NB4 (cell line): ENCODE measurements around the gene UPK1B.
A peak's percentile ranks its signal among the peaks of the same experiment; 100 is the strongest.

Source experiments
- DNase-seq: peaks from one replicate; pipeline ENCODE4 v3.0.0; 2010; ENCODE audit warnings: low read depth
- H3K4me3 ChIP-seq: one replicate; pipeline ENCODE4 v1.5.1; 2011; ENCODE audit warnings: mild to moderate bottlenecking, low read depth, low read length, moderate library complexity
- CTCF ChIP-seq: IDR thresholded peaks from one replicate; pipeline ENCODE4 v1.5.1; 2012; ENCODE audit warnings: low read depth, low read length
- MAX ChIP-seq: IDR thresholded peaks from 2 replicates; pipeline ENCODE4 v1.6.1; 2011; ENCODE audit warnings: low read depth, low read length
- MYC ChIP-seq: IDR thresholded peaks from 2 replicates; pipeline ENCODE4 v1.6.1; 2011; ENCODE audit warnings: low read depth, low read length
- POLR2A ChIP-seq: IDR thresholded peaks from 2 replicates; pipeline ENCODE4 v1.6.1; 2011; ENCODE audit warnings: mild to moderate bottlenecking; ENCODE audit not compliant: insufficient read length; ENCODE audit errors: extremely low read depth

UPK1B gene

GRCh38 chr3:119230745-119231144 is 57.3 kb downstream of the UPK1B start:
- TF ChIP-seq MAX (no peak), POLR2A (no peak), CTCF (no peak), MYC (no peak)
- DNase-seq = no peak
- no peak overlapping the region for H3K4me3 ChIP-seq

- no peak overlapping the region for H3K4me3 ChIP-seq
- DNase-seq = no peak
- TF ChIP-seq CTCF (no peak), MAX (no peak), POLR2A (no peak), MYC (no peak)
Measured at GRCh38 chr3:119234610-119235009, 61.2 kb downstream of the UPK1B start.

- no peak overlapping the region for H3K4me3 ChIP-seq
- DNase-seq = no peak
- no peak for TF ChIP-seq MAX
- no peak for TF ChIP-seq MYC
- TF ChIP-seq POLR2A = no peak
- no peak for TF ChIP-seq CTCF
Measured at GRCh38 chr3:119235151-119235550, 61.8 kb downstream of the UPK1B start.

GRCh38 chr3:119236756-119237155 is 63.4 kb downstream of the UPK1B start:
- DNase-seq = peak; percentile 8
- TF ChIP-seq MAX (no peak), POLR2A (no peak), CTCF (no peak), MYC (no peak)
- no peak overlapping the region for H3K4me3 ChIP-seq

- DNase-seq = no peak
- TF ChIP-seq MYC = no peak
- TF ChIP-seq POLR2A = no peak
- no peak overlapping the region for H3K4me3 ChIP-seq
Measured at GRCh38 chr3:119237299-119237698, 63.9 kb downstream of the UPK1B start.

- DNase-seq = no peak
- TF ChIP-seq CTCF = no peak
- TF ChIP-seq MYC = no peak
- no peak for TF ChIP-seq POLR2A
- TF ChIP-seq MAX = no peak
- no peak overlapping the region for H3K4me3 ChIP-seq
Measured at GRCh38 chr3:119238363-119238762, 65.0 kb downstream of the UPK1B start.
